A549 (cell line): Measurements from ENCODE around the gene PLXDC1.

Source experiments
- CEBPB ChIP-seq, 2 experiments: fragments of >200 bp in 1 of 2; sonication (Bioruptor Twin) in 1 of 2; formaldehyde crosslinking in 1 of 2; IDR thresholded peaks; 2 replicates each; pipeline ENCODE4 v1.6.1; 2012 to 2016
- KDM1A ChIP-seq: fragments of 200-600 bp; sonication (generic); IDR thresholded peaks from 2 replicates; pipeline ENCODE4 v1.6.1; 2016; ENCODE audit warnings: low read depth, mild to moderate bottlenecking
- MAFK ChIP-seq: fragments of 450-650 bp; IDR thresholded peaks from 2 replicates; pipeline ENCODE4 v1.6.1; 2014; ENCODE audit not compliant: partially characterized antibody
- NR3C1 ChIP-seq: fragments of >200 bp; sonication (Bioruptor Twin); formaldehyde crosslinking; IDR thresholded peaks from 3 replicates; pipeline ENCODE4 v1.6.1; 2017
- SMC3 ChIP-seq: fragments of >200 bp; sonication (Bioruptor Twin); formaldehyde crosslinking; IDR thresholded peaks from 3 replicates; pipeline ENCODE4 v1.6.1; 2018; ENCODE audit warnings: inconsistent platforms
- SREBF2 ChIP-seq: fragments of 450-650 bp; IDR thresholded peaks from 2 replicates; pipeline ENCODE4 v1.6.1; 2014; ENCODE audit warnings: mild to moderate bottlenecking, moderate library complexity
- TF ChIP-seq, protein P1 (sequence below): fragments of >200 bp; sonication (Bioruptor Twin); formaldehyde crosslinking; IDR thresholded peaks from 3 replicates; pipeline ENCODE4 v1.5.1; 2016
- TF ChIP-seq, protein P2 (sequence below): fragments of 450-650 bp; IDR thresholded peaks from 2 replicates; pipeline ENCODE4 v1.6.1; 2014; ENCODE audit warnings: antibody characterized with exemption

DNA sequence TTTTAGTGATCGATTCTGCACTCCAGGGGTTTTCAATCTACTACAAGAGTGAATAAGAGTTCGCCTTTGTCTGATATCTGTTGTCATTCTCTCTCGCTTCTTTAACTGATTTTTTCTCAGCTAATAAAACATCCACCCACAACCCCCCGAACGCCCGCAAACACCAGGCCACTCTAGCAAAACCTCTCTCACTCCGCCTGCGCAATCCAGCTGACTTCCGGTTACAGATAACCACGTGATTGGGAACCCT, 48.3 kb upstream of the PLXDC1 start:
- TF ChIP-seq, protein P1, sequence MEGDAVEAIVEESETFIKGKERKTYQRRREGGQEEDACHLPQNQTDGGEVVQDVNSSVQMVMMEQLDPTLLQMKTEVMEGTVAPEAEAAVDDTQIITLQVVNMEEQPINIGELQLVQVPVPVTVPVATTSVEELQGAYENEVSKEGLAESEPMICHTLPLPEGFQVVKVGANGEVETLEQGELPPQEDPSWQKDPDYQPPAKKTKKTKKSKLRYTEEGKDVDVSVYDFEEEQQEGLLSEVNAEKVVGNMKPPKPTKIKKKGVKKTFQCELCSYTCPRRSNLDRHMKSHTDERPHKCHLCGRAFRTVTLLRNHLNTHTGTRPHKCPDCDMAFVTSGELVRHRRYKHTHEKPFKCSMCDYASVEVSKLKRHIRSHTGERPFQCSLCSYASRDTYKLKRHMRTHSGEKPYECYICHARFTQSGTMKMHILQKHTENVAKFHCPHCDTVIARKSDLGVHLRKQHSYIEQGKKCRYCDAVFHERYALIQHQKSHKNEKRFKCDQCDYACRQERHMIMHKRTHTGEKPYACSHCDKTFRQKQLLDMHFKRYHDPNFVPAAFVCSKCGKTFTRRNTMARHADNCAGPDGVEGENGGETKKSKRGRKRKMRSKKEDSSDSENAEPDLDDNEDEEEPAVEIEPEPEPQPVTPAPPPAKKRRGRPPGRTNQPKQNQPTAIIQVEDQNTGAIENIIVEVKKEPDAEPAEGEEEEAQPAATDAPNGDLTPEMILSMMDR: no peak
- peak in 1 of 2 experiments; percentile 87; a peak in 2 of 4 replicates for TF ChIP-seq CEBPB (IDR thresholded peaks at IDR 0.05)
- no peak for TF ChIP-seq KDM1A
- TF ChIP-seq NR3C1: no peak
- TF ChIP-seq, protein P2, sequence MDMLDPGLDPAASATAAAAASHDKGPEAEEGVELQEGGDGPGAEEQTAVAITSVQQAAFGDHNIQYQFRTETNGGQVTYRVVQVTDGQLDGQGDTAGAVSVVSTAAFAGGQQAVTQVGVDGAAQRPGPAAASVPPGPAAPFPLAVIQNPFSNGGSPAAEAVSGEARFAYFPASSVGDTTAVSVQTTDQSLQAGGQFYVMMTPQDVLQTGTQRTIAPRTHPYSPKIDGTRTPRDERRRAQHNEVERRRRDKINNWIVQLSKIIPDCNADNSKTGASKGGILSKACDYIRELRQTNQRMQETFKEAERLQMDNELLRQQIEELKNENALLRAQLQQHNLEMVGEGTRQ: peak; percentile 95
- no peak for TF ChIP-seq MAFK
- no peak for TF ChIP-seq SMC3
- TF ChIP-seq SREBF2: no peak
